Forelimb muscle (tissue), 1 donor: ENCODE measurements around the gene PLCH2. TPM values are rescaled to one million over a fixed set of nuclear protein-coding genes. Genes with fewer than 3 reads are reported as not detected.
"Not testable (repeated sequence)": the region's sequence is repeated elsewhere in the genome, so short reads cannot be mapped to it uniquely, and the experiment has no call there.

ENCODE experiments used
- DNase-seq: peaks from one replicate; pipeline ENCODE4 v3.0.0-alpha.2; 2013; ENCODE audit warnings: low read depth
- polyA plus RNA-seq: library from polyadenylated mRNA; unstranded; fragments of 120-200 nt; gene quantifications from one replicate; pipeline ENCODE4 v1.2.1, GENCODE V29; 2013; ENCODE audit not compliant: insufficient read length

PLCH2 gene
- polyA plus RNA-seq, 1 donor, result 0.63 TPM

GRCh38 chr1:2443277-2444137, 32.6 kb upstream of the PLCH2 start:
- no peak for DNase-seq

GRCh38 chr1:2444138-2444591, 31.9 kb upstream of the PLCH2 start:
- DNase-seq, result no peak

GRCh38 chr1:2445162-2445822, 30.8 kb upstream of the PLCH2 start:
- no peak for DNase-seq

- no peak for DNase-seq
Measured at GRCh38 chr1:2445823-2446215, 30.3 kb upstream of the PLCH2 start.

GRCh38 chr1:2446394-2446793, 29.7 kb upstream of the PLCH2 start:
- DNase-seq, result no peak

GRCh38 chr1:2446861-2447260, 29.2 kb upstream of the PLCH2 start:
- no peak for DNase-seq

- DNase-seq, result no peak
Measured at GRCh38 chr1:2447276-2448097, 28.6 kb upstream of the PLCH2 start.

- no peak for DNase-seq
Measured at GRCh38 chr1:2448098-2448445, 28.0 kb upstream of the PLCH2 start.

- DNase-seq, result no peak
Measured at GRCh38 chr1:2449636-2450454, 26.2 kb upstream of the PLCH2 start.

GRCh38 chr1:2451741-2452140, 24.3 kb upstream of the PLCH2 start:
- no peak for DNase-seq

GRCh38 chr1:2452201-2452931, 23.7 kb upstream of the PLCH2 start:
- no peak for DNase-seq

GRCh38 chr1:2452932-2453315, 23.2 kb upstream of the PLCH2 start:
- no peak for DNase-seq

GRCh38 chr1:2454227-2454626, 21.9 kb upstream of the PLCH2 start:
- DNase-seq, result no peak

GRCh38 chr1:2455757-2456156, 20.3 kb upstream of the PLCH2 start:
- DNase-seq, result no peak

- no peak for DNase-seq
Measured at GRCh38 chr1:2457444-2457843, 18.6 kb upstream of the PLCH2 start.

GRCh38 chr1:2458687-2459086, 17.4 kb upstream of the PLCH2 start:
- no peak for DNase-seq

GRCh38 chr1:2459102-2459753, 16.9 kb upstream of the PLCH2 start:
- DNase-seq, result not testable (repeated sequence)

GRCh38 chr1:2459757-2460156, 16.3 kb upstream of the PLCH2 start:
- no peak for DNase-seq

GRCh38 chr1:2460203-2460602, 15.9 kb upstream of the PLCH2 start:
- no peak for DNase-seq
